Sigmoid colon (tissue), 7 donors: Measurements from ENCODE around the gene CFAP141. TPM values are rescaled to one million over a fixed set of nuclear protein-coding genes. Genes with fewer than 3 reads are reported as not detected.

ENCODE experiments used
- DNase-seq: peaks from one replicate; pipeline ENCODE4 v3.0.0-alpha.2; 2019
- H3K27ac ChIP-seq, 4 donors: fragments of 200-600 bp; sonication (generic); one replicate each; pipeline ENCODE4 v1.5.1; 2016 to 2019; ENCODE audit warnings: mild to moderate bottlenecking in 1 of 4
- H3K27me3 ChIP-seq, 3 donors: fragments of 200-600 bp; sonication (generic); one replicate each; pipeline ENCODE4 v1.5.1; 2019; ENCODE audit warnings: mild to moderate bottlenecking in 1 of 3
- H3K36me3 ChIP-seq, 4 donors: fragments of 200-600 bp; sonication (generic); one replicate each; pipeline ENCODE4 v1.5.1; 2016 to 2019
- H3K4me1 ChIP-seq, 4 donors: fragments of 200-600 bp; sonication (generic); one replicate each; pipeline ENCODE4 v1.5.1; 2017 to 2019
- H3K4me3 ChIP-seq, 4 donors: fragments of 200-600 bp; sonication (generic); one replicate each; pipeline ENCODE4 v1.5.1; 2017 to 2019; ENCODE audit warnings: mild to moderate bottlenecking in 2 of 4, moderate library complexity in 1 of 4
- H3K9me3 ChIP-seq, 4 donors: fragments of 200-600 bp in 3 of 4; sonication (generic) in 3 of 4; one replicate each; pipeline versions ENCODE4 v1.5.1 to v1.6.1; 2013 to 2019
- CTCF ChIP-seq, 4 experiments: fragments of 450-650 bp in 3 of 4; fragments of 200-600 bp in 1 of 4; IDR thresholded peaks; one replicate each; pipeline ENCODE4 v1.5.1; 2016 to 2019; ENCODE audit warnings: antibody characterized with exemption in 4 of 4, mild to moderate bottlenecking in 3 of 4, moderate library complexity in 2 of 4
- EP300 ChIP-seq, 4 donors: sonication (generic); formaldehyde crosslinking; IDR thresholded peaks; one replicate each; pipeline ENCODE4 v1.6.1; 2017; ENCODE audit warnings: antibody characterized with exemption in 4 of 4
- POLR2A ChIP-seq, 2 donors: fragments of 450-650 bp; IDR thresholded peaks; one replicate each; pipeline ENCODE4 v1.6.1; 2016; ENCODE audit warnings: antibody characterized with exemption in 2 of 2, mild to moderate bottlenecking in 2 of 2, moderate library complexity in 2 of 2
- POLR2AphosphoS5 ChIP-seq, 4 donors: sonication (generic); formaldehyde crosslinking; IDR thresholded peaks; one replicate each; pipeline ENCODE4 v1.6.1; 2017; ENCODE audit warnings: antibody characterized with exemption in 4 of 4
- WGBS, 2 donors: extraction: QIAGEN DNeasy Blood & Tissue Kit; methylation state at CpG; one replicate each; pipeline ENCODE4 v1.1.7; 2013; 5-methylcytosine and 5-hydroxymethylcytosine counted together
- intact Hi-C: fragments of 100-400 bp; cut with DNase I; formaldehyde crosslinking; loops from one replicate; pipeline ENCODE4 v1.15.1; 2023
- polyA plus RNA-seq, 3 donors: library from polyadenylated mRNA; stranded (reverse); fragments of 200-250 nt; gene quantifications; one replicate each; pipeline ENCODE4 v1.2.3, GENCODE V29; 2013
- total RNA-seq, 4 donors: library from RNA; depleted of rRNA; stranded (reverse); fragments of >200 nt; gene quantifications; one replicate each; pipeline ENCODE4 v1.1.0, GENCODE V29; 2016
- donor health status: healthy with polysubstance abuse.
- donor health status: Bipolar disorder and iron deficiency.
- donor health status: healthy.

CFAP141 gene
- total and polyA plus RNA-seq, 7 donors, result not detected

GRCh38 chr1:154199563-154199879 lies 6.6 kb downstream of the CFAP141 start:
- no peak for DNase-seq
- 89 to 93% methylated on average over 3 of the region's 3 CpGs for WGBS, 2 donors
- no peaks in the 10 kb centered on the region for H3K36me3 ChIP-seq
- H3K27ac ChIP-seq, result no peak overlapping the region
- intact Hi-C loops, result loop anchor here (5.0 kb wide), 1 partner anchor 73 kb away; the partner anchor contains the start of gene HAX1
- no peaks in the 10 kb centered on the region for H3K27me3 ChIP-seq
- H3K9me3 ChIP-seq, result no peaks in the 10 kb centered on the region
- H3K4me1 ChIP-seq, result peaks cover 0 to 5% (median 0%) of the 10 kb centered on the region in 4 donors
- TF ChIP-seq CTCF (IDR thresholded peaks at IDR 0.05), result no peak
- no peak for TF ChIP-seq EP300 (IDR thresholded peaks at IDR 0.05)
- TF ChIP-seq POLR2AphosphoS5 (IDR thresholded peaks at IDR 0.05), result no peak
- no peak for TF ChIP-seq POLR2A (IDR thresholded peaks at IDR 0.05)
- no peak overlapping the region for H3K4me3 ChIP-seq

DNA sequence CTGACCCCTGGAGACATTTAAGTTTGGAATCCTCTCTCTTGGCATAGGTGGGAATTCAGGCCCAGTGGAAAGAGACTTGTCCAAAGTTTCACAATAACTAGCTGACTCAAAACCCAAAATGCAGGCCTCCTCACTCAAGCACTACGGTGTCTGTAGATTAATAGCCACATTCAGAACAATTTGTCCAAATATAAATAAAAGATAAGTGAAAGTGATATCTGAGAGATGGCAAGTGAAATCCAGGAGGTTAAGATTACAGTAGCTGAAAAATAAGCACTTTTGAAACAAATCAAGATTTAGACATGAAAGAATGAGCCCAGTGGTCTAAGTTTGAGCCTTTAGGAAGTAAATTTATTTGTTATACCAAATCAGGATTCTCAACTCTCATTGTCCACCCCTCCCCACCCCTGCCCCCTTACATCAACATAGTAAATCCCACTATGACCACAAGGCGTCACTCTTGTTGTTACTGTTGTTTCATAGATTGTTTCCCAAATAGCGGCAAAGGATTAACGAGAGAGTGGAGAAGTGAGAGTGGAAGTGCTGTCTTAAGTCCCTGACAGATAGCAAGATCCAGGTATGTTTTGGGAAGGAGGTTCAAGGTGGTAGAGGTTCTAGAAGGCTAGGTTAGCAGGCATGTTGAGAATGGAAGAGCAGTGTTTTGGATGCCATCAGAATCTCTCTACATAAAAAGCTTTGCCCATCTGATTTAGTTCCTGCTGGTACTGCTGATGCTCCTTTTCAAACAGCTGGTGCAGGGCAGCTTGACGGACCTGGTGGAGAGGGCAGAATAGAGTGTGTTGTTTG lies 7.2 kb downstream of the CFAP141 start:
- no peaks in the 10 kb centered on the region for H3K36me3 ChIP-seq
- WGBS, 2 donors, result 7 to 11% methylated on average over 5 of the region's 5 CpGs
- H3K27me3 ChIP-seq, result no peaks in the 10 kb centered on the region
- H3K4me3 ChIP-seq, result no peak overlapping the region
- TF ChIP-seq CTCF (IDR thresholded peaks at IDR 0.05), result peak; percentile 17 to 59 (median 32)
- no peak for TF ChIP-seq EP300 (IDR thresholded peaks at IDR 0.05)
- no peak for TF ChIP-seq POLR2A (IDR thresholded peaks at IDR 0.05)
- no peak for TF ChIP-seq POLR2AphosphoS5 (IDR thresholded peaks at IDR 0.05)
- H3K9me3 ChIP-seq, result no peaks in the 10 kb centered on the region
- intact Hi-C loops, result loop anchor here (5.0 kb wide), 1 partner anchor 73 kb away; the partner anchor contains the start of gene HAX1
- H3K27ac ChIP-seq, result peak overlapping the region in 1 of 4 donors; percentile 5
- DNase-seq, result no peak
- H3K4me1 ChIP-seq, result peaks cover 0 to 5% (median 0%) of the 10 kb centered on the region in 4 donors

GRCh38 chr1:154193821-154194220 lies 12.3 kb downstream of the CFAP141 start:
- Histone ChIP-seq H3K27me3 (no peaks in the 10 kb centered on the region), H3K4me3 (no peak overlapping the region), H3K4me1 (no peaks in the 10 kb centered on the region), H3K27ac (no peak overlapping the region), H3K9me3 (no peaks in the 10 kb centered on the region), H3K36me3 (no peaks in the 10 kb centered on the region)
- intact Hi-C loops, result no loop called here
- WGBS, 2 donors, result 43 to 77% methylated on average over 8 of the region's 8 CpGs
- no peak for DNase-seq
- TF ChIP-seq EP300 (IDR thresholded peaks at IDR 0.05), result no peak
- TF ChIP-seq POLR2AphosphoS5 (IDR thresholded peaks at IDR 0.05), result no peak
- no peak for TF ChIP-seq CTCF (IDR thresholded peaks at IDR 0.05)
- TF ChIP-seq POLR2A (IDR thresholded peaks at IDR 0.05), result no peak

DNA sequence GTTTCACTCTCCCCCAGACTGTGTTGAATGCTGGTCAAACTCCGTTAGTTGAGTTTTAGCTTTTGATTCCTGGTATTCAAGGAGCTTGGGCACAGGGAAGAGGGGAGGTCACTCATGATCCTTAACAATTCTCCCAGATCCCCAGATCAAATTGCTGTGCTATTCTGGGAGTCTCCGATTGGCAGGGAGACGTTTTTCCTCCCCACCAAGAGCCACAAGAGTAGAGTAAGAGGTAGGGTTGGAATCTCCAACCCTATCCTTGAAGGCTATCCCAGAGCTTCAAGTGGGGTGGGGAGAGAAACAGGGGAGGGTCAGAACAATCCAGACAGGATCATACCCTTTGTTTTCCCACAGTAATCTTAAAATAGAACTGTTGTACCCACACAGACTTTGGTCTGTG lies 13.7 kb downstream of the CFAP141 start:
- 59 to 60% methylated on average over 3 of the region's 3 CpGs for WGBS, 2 donors
- Histone ChIP-seq H3K9me3 (no peaks in the 10 kb centered on the region), H3K27me3 (no peaks in the 10 kb centered on the region), H3K4me1 (no peaks in the 10 kb centered on the region), H3K27ac (no peak overlapping the region), H3K36me3 (no peaks in the 10 kb centered on the region), H3K4me3 (no peak overlapping the region)
- intact Hi-C loops, result no loop called here
- TF ChIP-seq POLR2AphosphoS5 (IDR thresholded peaks at IDR 0.05), result no peak
- no peak for TF ChIP-seq EP300 (IDR thresholded peaks at IDR 0.05)
- TF ChIP-seq POLR2A (IDR thresholded peaks at IDR 0.05), result no peak
- no peak for TF ChIP-seq CTCF (IDR thresholded peaks at IDR 0.05)
- no peak for DNase-seq
